Right lobe of liver (tissue), 6 donors: ENCODE data around the gene MRPL39. TPM values are rescaled to one million over a fixed set of nuclear protein-coding genes. Genes with fewer than 3 reads are reported as not detected.
A peak's percentile ranks its signal among the peaks of the same experiment; 100 is the strongest.

Source experiments
- ATAC-seq, 4 donors: fragments of 200-7000 bp; cut with Tn5 transposase; one replicate each; pipeline ENCODE4 v1.9.1; 2020; ENCODE audit warnings: mild to moderate bottlenecking in 4 of 4, moderate library complexity in 4 of 4
- DNase-seq, 3 donors: peaks; one replicate each; pipeline ENCODE4 v3.0.0-alpha.2; 2020
- H3K27ac ChIP-seq, 3 donors: fragments of 200-600 bp; one replicate each; pipeline ENCODE4 v1.8.0; 2022
- H3K27me3 ChIP-seq, 2 donors: fragments of 200-600 bp; one replicate each; pipeline ENCODE4 v1.8.0; 2022
- H3K36me3 ChIP-seq, 4 donors: fragments of 200-600 bp; sonication (generic) in 1 of 4; one replicate each; pipeline versions ENCODE4 v1.5.1 to v1.8.0; 2017 to 2022; ENCODE audit warnings: control low read depth in 1 of 4
- H3K4me1 ChIP-seq, 4 donors: fragments of 200-600 bp; sonication (generic) in 1 of 4; one replicate each; pipeline versions ENCODE4 v1.5.1 to v1.8.0; 2017 to 2022; ENCODE audit warnings: control low read depth in 1 of 4
- H3K4me3 ChIP-seq, 3 donors: fragments of 200-600 bp; one replicate each; pipeline ENCODE4 v1.8.0; 2022
- H3K9me3 ChIP-seq, 4 donors: fragments of 200-600 bp; sonication (generic) in 1 of 4; one replicate each; pipeline versions ENCODE4 v1.5.1 to v1.8.0; 2017 to 2022; ENCODE audit warnings: control low read depth in 1 of 4
- CTCF ChIP-seq, 4 donors: fragments of 200-600 bp in 3 of 4; fragments of 450-650 bp in 1 of 4; IDR thresholded peaks; one replicate each; pipeline versions ENCODE4 v1.5.1 to v1.8.0; 2016 to 2022; ENCODE audit warnings: antibody characterized with exemption in 4 of 4, mild to moderate bottlenecking in 2 of 4
- POLR2A ChIP-seq: fragments of 450-650 bp; IDR thresholded peaks from one replicate; pipeline ENCODE4 v1.6.1; 2017; ENCODE audit warnings: antibody characterized with exemption, mild to moderate bottlenecking
- WGBS: methylation state at CpG from one replicate; pipeline ENCODE4 v1.1.6; 2018; ENCODE audit warnings: low coverage, low lambda C conversion rate; ENCODE audit not compliant: insufficient coverage; ENCODE audit errors: missing lambda C conversion rate; 5-methylcytosine and 5-hydroxymethylcytosine counted together
- intact Hi-C, 2 donors: fragments of 100-400 bp; cut with DNase I; formaldehyde crosslinking; loops; one replicate each; pipeline versions ENCODE4 v1.11.2 to v1.14.1; 2022
- long read RNA-seq: library from polyadenylated mRNA; unstranded; transcript quantifications from one replicate; pipeline ENCODE4 v2.0.0, GENCODE V29; 2019
- total RNA-seq, 6 experiments: library from RNA; depleted of rRNA in 2 of 6; stranded (reverse); fragments of >200 nt in 2 of 6; fragmentation: NEBNext Ultra II Directional in 3 of 6; extraction: Animal tissue kit (Norgen Biotek cat#: 25700) in 3 of 6; gene quantifications; one replicate each; pipeline versions ENCODE4 v1.1.0 to v1.2.4, GENCODE V29; 2016 to 2023
- donor health status: DM: no; HTN: yes; CAD: no.
- donor health status: DM: no; HTN: no; CAD: no.
- donor health status: DM: no; HTN: no; CAD: no.
- donor health status: DM: no; HTN: yes; CAD: no.
- donor health status: DM: no; HTN: yes; CAD: no.

The MRPL39 gene
- total RNA-seq: 10 to 100 TPM; 18.4 to 23.8 (median 19.5) TPM
- long read RNA-seq, transcript MRPL39-202 (10 exons, 1,110 nt): major isoform, 12 of 13 reads
- long read RNA-seq, partial matches to known transcripts: 0 of 13 reads
- long read RNA-seq, other reads (novel, unspliced or antisense): 1 of 13 reads

GRCh38 chr21:25607151-25608043 is at the start of gene MRPL39:
Gene MRPL39 (minus strand): TSS chr21:25607481. CDS start chr21:25607475, 6 bp downstream.
- Histone ChIP-seq H3K36me3 (peaks cover 0 to 18% (median 2%) of the 10 kb centered on the region in 4 donors), H3K4me1 (peaks cover 0 to 8% (median 3%) of the 10 kb centered on the region in 4 donors), H3K27me3 (no peaks in the 10 kb centered on the region), H3K9me3 (no peaks in the 10 kb centered on the region), H3K4me3 (peak within 1 kb of the TSS; percentile 70 to 78 (median 75)), H3K27ac (peak within 1 kb of the TSS; percentile 58 to 79 (median 70))
- ATAC-seq (peak; percentile 97), DNase-seq (peak; percentile 87 to 90 (median 87))
- TF ChIP-seq POLR2A (peak; percentile 70), CTCF (IDR thresholded peaks at IDR 0.05) (peak; percentile 49 to 56 (median 52))
- 0% methylated on average over 7 of the region's 71 CpGs for WGBS
- intact Hi-C loops: loop anchor here in 1 of 2 donors (10.0 kb wide), 1 partner anchor 107 kb away; no protein-coding TSS in a partner anchor

- DNase-seq: no peak
- Histone ChIP-seq H3K9me3 (no peaks in the 10 kb centered on the region), H3K27me3 (no peaks in the 10 kb centered on the region), H3K36me3 (no peaks in the 10 kb centered on the region), H3K4me3 (no peak overlapping the region), H3K4me1 (no peaks in the 10 kb centered on the region), H3K27ac (no peak overlapping the region)
- no peak for ATAC-seq
- WGBS: 78% methylated on average over 2 of the region's 2 CpGs
- intact Hi-C loops: no loop called here
- TF ChIP-seq CTCF (IDR thresholded peaks at IDR 0.05): no peak
- no peak for TF ChIP-seq POLR2A
Observed at GRCh38 chr21:25656412-25656811, 49.1 kb upstream of the MRPL39 start.

DNA sequence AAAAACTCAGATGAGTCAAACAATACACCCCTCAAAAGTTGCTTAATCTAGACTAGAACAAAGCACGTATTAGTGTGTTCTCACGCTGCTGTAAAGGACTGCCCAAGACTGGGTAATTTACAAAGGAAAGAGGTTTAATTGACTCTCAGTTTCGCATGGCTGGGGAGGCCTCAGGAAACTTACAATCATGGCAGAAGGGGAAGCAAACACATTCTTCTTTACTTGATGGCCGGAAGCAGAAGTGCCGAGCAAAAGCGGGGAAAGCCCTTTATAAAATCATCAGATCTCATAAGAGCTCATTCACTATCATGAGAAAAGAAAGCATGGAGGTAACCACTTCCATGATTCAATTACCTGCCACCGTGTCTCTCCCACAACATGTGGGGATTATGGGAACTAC is 41.9 kb upstream of the MRPL39 start:
- intact Hi-C loops: no loop called here
- H3K36me3 ChIP-seq: no peaks in the 10 kb centered on the region
- TF ChIP-seq POLR2A: no peak
- no peak for TF ChIP-seq CTCF (IDR thresholded peaks at IDR 0.05)
- H3K27ac ChIP-seq: no peak overlapping the region
- no peak overlapping the region for H3K4me3 ChIP-seq
- no peaks in the 10 kb centered on the region for H3K4me1 ChIP-seq
- no peak for ATAC-seq
- 62% methylated on average over 6 of the region's 7 CpGs for WGBS
- no peaks in the 10 kb centered on the region for H3K9me3 ChIP-seq
- H3K27me3 ChIP-seq: no peaks in the 10 kb centered on the region
- no peak for DNase-seq

DNA sequence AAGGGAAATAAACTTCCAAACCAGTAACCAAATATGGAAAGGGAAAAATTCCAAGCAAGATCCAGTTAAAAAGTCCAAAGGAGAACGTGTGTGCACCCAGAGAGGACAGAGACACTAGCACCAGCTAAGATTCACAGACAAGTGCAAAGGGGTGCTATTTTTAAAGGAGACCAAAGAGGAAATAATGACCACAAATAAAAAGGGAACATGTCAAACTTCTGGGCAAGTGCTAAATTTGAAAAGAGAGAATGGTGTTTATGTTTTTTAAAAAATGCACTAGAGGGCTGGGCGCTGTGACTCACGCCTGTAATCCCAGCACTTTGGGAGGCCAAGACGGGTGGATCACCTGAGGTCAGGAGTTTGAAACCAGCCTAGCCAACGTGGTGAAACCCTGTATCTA is 40.4 kb upstream of the MRPL39 start:
- no peak for ATAC-seq
- 44% methylated on average over 5 of the region's 5 CpGs for WGBS

More for the DNA sequence above, 40.4 kb upstream of the MRPL39 start:
- DNase-seq: no peak
- Histone ChIP-seq H3K4me1 (no peaks in the 10 kb centered on the region), H3K4me3 (no peak overlapping the region), H3K36me3 (no peaks in the 10 kb centered on the region), H3K27ac (no peak overlapping the region), H3K27me3 (no peaks in the 10 kb centered on the region), H3K9me3 (no peaks in the 10 kb centered on the region)
- intact Hi-C loops: no loop called here
- TF ChIP-seq CTCF (IDR thresholded peaks at IDR 0.05): no peak
- TF ChIP-seq POLR2A: no peak
